Ramos (cell line): ENCODE measurements around the gene ZNF407.

ENCODE experiments used
- in situ Hi-C: fragments of 300-500 bp; cut with MboI; formaldehyde crosslinking; loops from one replicate; pipeline ENCODE4 v1.14.3; 2022; ENCODE audit warnings: low sequenced_read_pairs; ENCODE audit not compliant: unreplicated experiment

ZNF407 gene

DNA sequence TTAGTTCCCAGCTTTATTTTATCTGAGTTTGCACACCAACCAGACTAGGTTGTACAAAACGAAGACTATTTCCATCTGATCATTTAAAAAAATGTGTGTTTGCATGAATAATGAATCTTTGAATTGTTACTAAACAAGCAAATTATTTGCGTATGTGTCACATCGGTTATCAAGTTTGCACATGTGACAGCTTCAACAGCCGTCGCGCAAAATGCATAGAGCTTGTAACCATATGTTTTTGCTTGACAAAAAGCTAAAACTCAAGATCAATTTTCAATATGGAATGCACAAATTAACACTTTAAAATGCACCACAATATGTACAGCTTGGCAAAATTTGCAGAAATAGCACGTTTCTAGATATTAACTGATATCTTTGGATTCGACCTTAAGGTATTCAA is 427.2 kb downstream of the ZNF407 start:
- in situ Hi-C loops: no loop called here

DNA sequence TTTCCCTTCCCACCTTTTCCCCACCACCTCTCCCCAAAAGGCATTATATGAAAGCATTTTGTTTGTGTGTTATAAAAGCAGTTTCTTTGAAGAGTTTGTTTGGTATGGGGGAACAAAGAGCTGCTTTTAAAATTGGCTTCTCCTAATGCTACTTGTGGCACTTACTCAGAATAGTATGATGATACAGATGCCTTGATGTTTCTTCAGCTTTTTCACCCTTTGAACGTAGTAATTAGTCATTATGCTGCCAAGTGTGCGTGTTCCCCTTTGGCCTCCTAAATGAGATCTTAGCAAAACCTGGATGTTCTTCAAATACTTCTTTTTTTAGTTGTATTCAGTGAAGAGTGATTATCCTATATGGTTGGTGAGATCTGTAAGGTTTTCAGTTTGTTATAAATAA is 427.9 kb downstream of the ZNF407 start:
- in situ Hi-C loops: no loop called here

DNA sequence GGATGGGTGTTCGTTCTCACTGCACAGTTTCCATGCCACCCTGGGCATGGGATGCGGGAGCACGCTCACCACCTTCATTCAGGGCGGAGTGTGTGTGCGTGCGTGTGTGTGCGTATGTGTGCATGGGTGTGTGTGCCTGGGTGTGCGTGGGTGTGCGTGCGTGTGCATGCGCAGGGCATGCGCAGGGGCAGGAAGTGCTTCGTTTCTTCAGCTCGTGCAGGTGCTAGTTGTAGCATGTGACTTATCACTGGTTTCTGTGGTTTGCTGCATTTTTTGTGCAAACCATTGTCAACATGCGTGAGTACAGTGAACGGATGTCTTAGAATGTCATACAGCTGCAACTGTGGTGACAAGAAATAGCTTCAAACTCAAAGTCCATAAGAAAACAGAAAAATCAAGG is 431.8 kb downstream of the ZNF407 start:
- in situ Hi-C loops: no loop called here

DNA sequence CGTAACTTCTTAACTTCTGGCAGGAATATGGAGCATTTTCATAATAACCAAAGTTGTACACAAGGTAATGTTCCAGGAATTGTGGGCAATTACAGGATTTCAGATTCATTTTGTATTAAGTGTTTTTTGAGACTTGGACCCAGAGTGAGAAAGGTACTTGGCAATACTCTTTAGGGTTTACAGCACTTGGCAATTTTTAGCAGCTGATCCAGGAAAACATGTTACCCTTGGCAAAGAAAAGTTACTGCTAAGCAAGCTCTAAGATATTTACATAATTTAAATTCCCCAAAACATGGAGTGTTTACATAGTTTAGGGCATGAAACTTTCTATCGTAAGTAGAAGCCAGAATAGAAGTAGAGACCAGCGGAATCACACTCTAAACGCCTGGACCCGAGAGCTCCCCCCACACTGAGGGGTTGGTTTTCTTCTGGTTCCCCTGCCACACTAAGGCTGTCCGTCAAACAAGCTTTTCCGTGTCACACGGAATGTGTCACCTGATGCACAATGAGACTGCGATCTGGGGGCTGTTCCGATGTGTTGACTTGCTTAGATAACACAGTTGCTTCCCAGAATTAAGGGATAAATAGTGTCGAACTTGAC is 434.1 kb downstream of the ZNF407 start:
- in situ Hi-C loops: no loop called here

DNA sequence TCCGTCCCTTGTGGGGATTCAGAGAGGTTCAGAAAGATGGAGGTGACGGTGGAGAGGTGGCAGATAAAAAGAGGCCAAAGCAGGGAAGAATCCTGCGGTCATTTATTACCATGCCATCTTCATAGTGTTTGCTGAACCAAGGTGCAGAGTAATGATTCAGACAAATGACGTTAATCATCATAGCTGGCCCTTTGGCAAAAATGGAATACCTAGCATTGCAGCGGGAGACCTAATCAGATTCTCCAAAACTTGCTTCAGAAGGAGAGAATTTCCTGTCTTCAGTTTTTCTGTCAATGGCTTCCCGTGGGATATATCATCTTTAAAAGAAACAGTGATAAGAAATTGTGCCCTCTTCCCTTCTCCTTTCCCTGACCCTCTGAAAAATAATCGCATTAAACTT is 435.8 kb downstream of the ZNF407 start:
- in situ Hi-C loops: no loop called here

DNA sequence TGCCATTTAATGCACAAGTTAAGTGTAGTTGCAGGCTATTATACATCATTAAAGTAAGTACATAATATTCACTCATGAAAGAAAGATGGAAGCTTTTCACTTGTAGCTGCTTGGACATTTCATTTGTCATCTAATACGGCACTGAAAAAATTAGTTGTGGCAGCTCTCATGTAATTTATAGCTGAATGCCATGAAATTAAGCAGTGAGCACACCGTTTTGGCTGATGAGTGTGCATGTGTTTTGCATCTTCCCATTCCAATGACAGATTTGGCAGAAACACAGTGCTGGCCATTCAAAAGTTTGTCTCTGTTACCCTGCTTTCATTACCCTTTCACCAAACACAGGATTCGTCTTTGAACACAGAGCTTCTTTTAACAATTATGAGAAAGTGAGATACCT is 437.3 kb downstream of the ZNF407 start:
- in situ Hi-C loops: no loop called here

DNA sequence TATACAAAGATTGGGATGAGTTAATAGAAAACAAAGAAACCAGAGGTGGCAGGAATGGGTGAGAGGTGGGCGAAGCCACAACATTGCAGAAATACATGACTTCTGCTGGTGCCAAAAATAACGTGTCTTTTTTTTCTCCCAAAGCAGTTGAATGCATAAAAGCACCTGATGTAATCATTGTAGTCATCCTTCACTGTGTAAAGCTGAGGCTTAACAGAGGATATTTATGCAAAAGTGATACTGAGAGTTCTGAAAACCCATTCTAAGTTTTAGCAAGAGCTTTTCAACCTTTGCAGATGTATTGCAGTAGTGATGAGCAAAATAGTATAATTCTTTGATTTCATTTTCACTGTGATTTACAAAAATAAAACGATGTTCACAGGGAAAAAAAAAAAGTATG is 438.3 kb downstream of the ZNF407 start:
- in situ Hi-C loops: no loop called here

DNA sequence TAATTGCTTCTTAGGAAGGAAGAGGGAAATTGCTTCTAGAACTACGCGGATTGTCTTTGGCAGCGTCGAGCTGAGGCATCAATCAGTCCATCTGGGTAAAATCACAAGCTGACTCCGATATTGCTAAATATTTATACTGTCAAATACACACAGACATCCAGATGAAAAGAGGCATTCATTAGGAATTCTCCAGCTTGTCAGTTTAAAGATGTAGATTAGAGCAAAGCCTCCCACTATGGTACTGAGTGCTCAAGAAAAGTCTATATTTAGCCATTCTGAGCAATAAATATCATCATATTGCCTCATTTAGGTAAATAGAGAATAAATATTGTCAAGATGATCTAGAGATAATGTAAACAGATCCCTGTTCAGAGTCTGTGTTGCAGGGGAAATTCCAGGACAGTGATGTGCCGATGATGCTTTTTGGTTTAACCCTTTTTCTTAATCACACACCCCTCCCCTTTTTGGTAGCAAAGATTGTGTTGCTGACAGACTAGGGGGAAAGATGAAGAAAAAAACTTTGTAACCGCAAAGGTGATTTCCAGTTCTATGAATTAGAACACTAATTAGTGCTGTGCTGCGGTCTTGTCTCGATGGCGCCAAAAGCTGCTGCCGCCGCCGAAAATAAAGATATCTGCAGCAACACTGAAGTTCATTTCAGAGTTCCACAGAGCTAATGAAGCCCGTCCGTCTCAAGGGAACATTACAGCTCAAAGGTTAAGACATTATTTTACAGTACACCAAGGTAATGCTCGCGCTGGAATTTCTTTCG is 439.4 kb downstream of the ZNF407 start:
- in situ Hi-C loops: no loop called here

DNA sequence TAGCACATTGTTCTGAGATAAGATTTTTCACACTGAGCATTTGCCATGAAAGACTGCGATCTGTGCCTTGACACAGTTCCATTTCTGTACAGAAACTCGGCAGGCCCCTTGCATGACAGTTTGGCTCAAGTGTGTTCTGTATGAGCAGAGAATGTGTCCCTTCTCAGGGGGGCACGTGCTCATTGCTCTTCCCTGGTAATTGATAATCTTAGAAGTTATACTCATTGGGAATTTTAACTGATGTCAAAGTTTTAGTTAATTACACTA is 440.0 kb downstream of the ZNF407 start:
- in situ Hi-C loops: no loop called here

DNA sequence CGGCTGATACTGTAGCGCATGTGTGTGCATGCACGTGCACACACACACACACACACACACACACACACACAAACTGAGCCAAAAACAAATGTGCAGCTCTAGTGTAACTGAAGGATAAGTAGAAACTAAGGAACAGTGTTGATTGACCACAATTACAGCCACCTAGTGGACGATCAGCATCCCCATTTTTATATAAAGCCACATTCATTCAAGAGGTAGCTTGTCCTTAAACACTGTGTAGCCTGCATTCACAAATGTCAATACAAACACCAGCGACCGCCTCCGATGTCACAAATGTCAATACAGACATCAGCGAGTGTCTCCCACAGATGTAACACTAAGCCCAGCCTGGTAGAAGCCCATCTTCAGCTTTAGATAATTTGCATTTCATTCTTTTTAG is 443.9 kb downstream of the ZNF407 start:
- in situ Hi-C loops: no loop called here

DNA sequence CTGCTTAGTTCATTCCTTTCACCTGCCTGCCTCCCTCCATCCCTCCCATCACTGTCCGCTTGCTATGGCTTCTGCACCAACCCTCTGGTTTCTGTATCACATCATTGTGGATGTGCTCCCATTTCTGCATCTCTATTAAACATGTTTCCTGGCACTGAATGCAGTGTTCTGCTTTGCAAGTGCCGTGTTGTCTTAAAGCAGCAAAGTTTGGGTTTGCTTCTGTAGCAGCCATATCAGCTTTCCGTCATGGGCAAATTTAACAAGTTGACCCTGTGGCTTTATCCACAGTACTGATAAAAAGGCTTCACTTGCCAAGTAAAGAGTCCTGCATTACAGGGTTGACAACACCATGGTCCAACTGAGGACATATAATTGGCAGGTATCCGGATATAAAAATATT is 445.8 kb downstream of the ZNF407 start:
- in situ Hi-C loops: no loop called here

DNA sequence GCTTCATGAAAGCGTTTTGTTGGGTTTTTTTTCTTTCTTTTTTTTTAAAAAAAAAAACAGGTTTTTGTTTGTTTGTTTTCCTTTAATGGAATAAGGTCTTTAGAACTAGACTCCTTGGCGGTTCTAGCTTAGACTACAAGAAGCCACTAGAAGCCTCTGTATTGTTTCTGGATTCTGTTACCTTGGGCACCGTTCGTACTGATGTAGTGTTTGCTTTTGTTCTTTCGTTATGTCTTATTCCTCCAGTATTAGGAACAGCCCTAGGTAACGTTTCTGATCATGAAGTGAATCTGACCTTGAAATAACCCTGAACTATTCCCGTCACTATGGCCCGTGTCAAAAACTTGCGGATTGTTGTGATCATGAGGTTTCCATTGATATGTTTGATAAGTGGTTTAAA is 446.6 kb downstream of the ZNF407 start:
- in situ Hi-C loops: no loop called here

DNA sequence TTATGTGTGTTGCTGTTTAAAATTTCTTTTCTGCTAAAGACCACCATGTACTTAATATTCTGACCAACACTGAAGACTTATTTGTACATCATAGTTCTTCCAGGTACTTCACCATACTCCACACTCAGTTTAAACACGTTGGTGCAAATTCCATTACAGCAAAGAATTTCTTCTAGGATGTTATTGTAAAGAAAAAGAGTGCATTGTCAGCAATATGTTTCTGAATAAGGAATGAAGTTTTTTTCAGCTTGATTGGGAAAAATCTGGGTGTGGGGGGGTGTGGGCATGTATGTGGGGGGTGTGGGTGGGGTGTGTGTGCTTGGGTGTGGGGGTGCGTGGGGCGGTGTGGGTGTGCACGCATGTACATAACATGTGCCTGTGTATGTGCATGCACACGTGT is 447.1 kb downstream of the ZNF407 start:
- in situ Hi-C loops: no loop called here

DNA sequence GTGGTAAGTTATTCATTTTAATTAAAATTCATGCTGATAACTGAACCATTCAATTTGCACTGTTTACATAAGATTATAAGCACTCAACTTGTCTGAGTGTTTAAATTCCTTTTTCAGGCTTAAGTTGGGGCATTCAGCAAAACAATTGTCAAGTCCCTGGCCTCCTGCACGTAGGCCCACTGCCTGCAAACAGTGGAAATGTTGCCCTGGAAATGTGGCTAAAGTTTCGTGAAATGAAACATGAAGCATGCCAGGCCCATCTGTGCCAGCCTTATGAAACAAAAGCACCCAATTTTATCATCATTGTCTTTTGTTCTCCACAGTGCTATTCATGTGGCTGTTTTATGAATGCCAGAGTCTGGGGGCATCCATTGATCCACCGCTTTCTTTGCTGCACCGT is 447.6 kb downstream of the ZNF407 start:
- in situ Hi-C loops: no loop called here

DNA sequence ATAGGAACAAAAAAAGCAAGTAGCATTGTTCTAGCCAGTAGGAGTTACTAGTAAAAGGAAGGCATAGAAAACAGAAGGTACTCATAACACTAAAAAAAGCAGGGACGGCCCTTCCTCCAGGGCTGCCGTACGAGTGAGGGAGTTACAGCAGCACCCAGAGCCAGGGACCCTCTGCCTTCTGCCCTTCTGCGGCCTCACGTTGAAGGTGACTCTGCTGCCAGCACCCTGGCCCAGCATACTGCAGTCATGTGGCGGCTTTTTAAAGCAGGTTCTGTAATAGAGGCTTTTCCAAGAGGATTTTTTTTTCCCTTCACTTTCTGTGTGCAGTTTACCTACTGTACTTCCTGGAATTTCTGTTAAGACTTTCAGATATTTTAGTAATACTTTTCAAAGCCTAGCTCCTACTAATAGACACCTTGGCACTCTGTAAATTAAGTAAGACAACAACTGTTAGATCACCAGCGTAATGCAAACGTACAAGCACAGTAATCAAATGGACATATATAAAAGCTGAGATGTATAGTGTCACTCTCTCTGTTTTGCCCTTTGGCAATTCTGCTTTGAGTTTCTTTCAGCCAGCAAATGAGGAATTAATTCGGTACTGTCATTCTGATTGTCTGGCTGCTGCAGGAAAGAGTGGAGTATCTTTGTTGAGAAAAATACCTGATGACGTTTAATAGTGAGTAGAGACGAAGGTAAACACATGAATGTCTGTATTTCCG is 449.7 kb downstream of the ZNF407 start:
- in situ Hi-C loops: no loop called here

DNA sequence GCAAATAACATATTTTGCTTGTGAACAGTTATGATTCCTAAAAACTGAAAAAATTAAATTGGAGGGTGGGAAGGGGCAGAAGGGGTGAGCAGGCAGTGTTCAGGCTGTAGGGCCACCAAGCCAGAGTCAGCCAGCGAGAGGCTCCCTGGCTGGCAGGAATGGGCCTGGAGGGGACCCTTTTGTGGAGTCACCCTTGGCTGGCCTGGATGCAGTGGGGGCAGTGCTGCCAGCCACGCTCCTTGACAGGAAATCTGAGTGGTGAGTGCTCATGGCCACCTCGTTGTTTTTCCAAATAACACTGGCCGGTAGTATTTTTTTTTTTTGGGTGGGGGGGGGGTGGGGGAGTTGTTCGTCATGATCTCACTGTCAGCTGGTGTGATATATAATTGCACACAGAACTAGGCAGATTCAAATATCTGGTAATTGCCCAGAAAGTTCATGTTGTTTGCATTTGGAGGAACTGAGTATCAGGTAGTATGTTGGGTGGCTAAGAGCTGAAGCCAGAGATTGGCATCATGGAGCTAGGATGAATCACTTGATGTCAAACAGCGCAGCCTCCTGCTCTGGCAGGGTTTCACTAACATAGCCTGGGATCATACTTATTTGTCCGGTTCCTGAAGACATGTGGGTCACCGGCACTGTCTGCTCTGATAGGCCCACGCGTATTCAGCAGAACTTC is 451.2 kb downstream of the ZNF407 start:
- in situ Hi-C loops: no loop called here

DNA sequence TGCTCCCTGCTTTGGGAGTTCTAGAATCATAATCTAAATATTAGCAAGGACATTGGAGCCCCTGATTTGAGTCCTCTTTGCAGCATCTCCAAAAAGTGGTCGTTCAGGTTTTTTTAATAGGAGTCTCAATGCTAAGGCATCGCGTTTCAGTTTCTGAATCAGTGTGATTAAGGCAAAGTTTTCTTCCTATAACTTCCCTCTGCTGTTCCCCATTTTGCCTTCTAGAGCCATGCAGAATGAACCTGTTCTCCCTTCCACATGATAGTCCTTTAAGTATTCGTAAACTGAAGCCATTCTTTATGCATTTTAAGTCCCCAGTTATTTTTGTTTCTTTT is 451.8 kb downstream of the ZNF407 start:
- in situ Hi-C loops: no loop called here

DNA sequence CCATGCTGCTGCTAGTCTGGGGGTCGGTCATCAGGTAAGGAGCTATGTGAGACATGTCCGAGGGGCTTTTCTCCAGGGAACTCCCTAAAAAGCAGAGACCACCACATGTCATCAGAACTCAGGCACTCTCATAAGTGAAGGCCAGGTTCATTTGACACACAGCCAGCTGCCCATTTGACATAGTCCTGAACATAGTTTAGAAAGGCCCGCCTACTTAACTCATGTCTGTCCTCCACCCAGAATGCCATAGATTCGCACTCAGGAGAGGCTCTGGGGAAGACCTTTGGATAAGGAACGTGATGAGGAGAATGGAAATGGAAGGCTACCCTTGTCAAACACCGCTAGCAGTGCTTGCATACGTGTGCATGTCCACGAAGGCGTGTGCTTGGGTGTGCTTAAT is 454.1 kb downstream of the ZNF407 start:
- in situ Hi-C loops: no loop called here

DNA sequence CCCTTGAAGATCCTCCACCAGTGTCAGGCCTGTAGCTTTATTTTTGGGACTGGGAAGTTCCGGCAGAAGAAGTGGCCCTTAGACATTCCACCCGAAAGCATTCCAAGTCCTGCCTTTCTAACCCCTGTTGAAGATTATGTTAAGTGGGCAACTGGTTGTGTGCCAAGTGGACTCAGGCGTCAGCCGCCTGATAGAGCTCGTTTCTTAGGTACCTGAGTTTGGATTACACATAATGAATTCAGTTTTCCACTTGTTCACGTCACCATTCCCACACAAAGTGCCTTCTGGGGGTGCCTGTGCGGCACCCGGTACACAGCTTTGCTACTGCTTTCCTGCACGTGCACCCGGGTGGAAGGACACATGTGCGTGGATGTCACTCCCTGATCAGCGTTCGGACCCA is 454.8 kb downstream of the ZNF407 start:
- in situ Hi-C loops: no loop called here

DNA sequence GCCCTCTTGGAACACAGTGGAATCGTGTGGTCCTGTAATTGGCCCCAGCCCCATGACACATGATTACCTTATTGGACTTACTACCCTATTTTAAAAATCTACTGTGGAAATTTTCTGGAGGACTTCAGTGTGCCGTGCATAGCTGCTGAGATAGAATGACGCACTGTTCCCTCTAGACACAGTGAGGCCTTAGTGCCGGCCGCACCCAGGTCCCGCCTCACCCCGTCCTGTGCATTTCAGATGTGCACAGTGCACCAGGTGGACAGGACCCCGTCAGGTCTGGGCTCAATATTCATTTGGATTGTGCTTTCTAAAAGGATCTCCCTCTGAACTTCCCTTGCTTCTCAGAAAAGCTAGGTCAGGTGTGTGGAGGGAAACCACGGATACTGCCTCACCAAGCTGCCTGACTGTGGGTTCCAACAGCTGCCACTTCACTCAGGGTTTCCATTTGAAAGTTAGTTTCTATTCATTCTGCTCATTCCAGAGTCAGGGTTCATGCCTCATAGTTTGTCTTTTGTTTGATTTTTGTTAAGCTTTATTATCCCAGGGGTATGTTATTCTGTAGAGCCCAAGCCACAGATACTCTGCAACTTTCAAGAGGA is 455.5 kb downstream of the ZNF407 start:
- in situ Hi-C loops: no loop called here

DNA sequence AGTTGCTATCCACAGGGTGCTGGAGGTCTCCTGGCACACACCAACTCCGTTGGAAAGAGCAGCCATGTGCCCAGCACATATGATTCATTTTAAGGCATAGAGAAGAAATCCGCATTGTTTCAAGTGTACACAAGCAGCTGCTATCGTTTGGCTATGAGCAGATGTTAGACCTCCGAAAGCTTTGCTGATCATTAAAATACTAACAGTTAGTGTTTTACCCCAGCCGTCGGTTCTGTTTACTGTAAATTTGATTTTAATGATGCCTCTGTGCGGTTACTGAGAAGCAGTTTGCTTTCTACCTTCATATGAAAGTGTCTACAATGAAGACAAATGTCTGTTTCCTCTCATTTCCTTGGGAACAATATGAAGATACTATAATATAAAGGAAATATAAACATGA is 456.4 kb downstream of the ZNF407 start:
- in situ Hi-C loops: no loop called here
